ENCODE data around the gene SVIL. TPM values are rescaled to one million over a fixed set of nuclear protein-coding genes. Genes with fewer than 3 reads are reported as not detected.

The SVIL gene
- total RNA-seq, 1 experiment from 2014 or later: 15.3 TPM

- peaks cover 4% of the 10 kb centered on the region for H3K4me1 ChIP-seq (ENCODE audit: insufficient read depth, low read length)
- H3K27me3 Mint-ChIP-seq (ENCODE audit: low read depth): no peaks in the 10 kb centered on the region
- TF ChIP-seq, protein P1, sequence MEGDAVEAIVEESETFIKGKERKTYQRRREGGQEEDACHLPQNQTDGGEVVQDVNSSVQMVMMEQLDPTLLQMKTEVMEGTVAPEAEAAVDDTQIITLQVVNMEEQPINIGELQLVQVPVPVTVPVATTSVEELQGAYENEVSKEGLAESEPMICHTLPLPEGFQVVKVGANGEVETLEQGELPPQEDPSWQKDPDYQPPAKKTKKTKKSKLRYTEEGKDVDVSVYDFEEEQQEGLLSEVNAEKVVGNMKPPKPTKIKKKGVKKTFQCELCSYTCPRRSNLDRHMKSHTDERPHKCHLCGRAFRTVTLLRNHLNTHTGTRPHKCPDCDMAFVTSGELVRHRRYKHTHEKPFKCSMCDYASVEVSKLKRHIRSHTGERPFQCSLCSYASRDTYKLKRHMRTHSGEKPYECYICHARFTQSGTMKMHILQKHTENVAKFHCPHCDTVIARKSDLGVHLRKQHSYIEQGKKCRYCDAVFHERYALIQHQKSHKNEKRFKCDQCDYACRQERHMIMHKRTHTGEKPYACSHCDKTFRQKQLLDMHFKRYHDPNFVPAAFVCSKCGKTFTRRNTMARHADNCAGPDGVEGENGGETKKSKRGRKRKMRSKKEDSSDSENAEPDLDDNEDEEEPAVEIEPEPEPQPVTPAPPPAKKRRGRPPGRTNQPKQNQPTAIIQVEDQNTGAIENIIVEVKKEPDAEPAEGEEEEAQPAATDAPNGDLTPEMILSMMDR (conservative IDR thresholded peaks at IDR 0.05): no peak
- no peak overlapping the region for H3K23ac ChIP-seq (ENCODE audit: insufficient read length, low read depth, low read length)
- no peak overlapping the region for H2AFZ ChIP-seq (ENCODE audit: low read length)
- no peak overlapping the region for H3K4ac ChIP-seq (ENCODE audit: low read depth, low read length)
- H2BK120ac ChIP-seq (ENCODE audit: low read depth, low read length, poor library complexity, severe bottlenecking): no peak overlapping the region
- H3K79me2 ChIP-seq (ENCODE audit: insufficient read depth, low read length): no peaks in the 10 kb centered on the region
- H3K4me1 Mint-ChIP-seq: peaks cover 10 to 13% of the 10 kb centered on the region in 2 experiments
- H2BK20ac ChIP-seq (ENCODE audit: low read depth, low read length, poor library complexity, severe bottlenecking): no peak overlapping the region
- no peak overlapping the region for H3K14ac ChIP-seq (ENCODE audit: insufficient read depth, low read length)
- H2AK5ac ChIP-seq (ENCODE audit: insufficient read length, low read length): no peak overlapping the region
- H3K79me1 ChIP-seq (ENCODE audit: insufficient read depth, low read depth, low read length, poor library complexity, severe bottlenecking): no peaks in the 10 kb centered on the region
- no CpG with 5 or more reads among the region's 2 CpGs for WGBS (ENCODE audit: extremely low coverage, insufficient read length, low lambda C conversion rate)
- H3K4me3 Mint-ChIP-seq: no peak overlapping the region; a peak in 1 of 5 replicates
- no peak overlapping the region for H2BK5ac ChIP-seq (ENCODE audit: insufficient read length, low read length)
- peaks cover 31 to 39% (median 34%) of the 10 kb centered on the region in 3 experiments for H3K36me3 Mint-ChIP-seq (ENCODE audit: insufficient read depth in 1 of 3, low read depth in 3 of 3)
- no peak overlapping the region for H4K91ac ChIP-seq (ENCODE audit: insufficient read length, low read depth, low read length)
- no peak overlapping the region for H4K8ac ChIP-seq (replicated peaks; ENCODE audit: insufficient read length, low read depth, low read length)
- H4K5ac ChIP-seq (ENCODE audit: insufficient read length, low read depth, low read length): no peak overlapping the region
- H3K18ac ChIP-seq (ENCODE audit: insufficient read length, low read depth, low read length): no peak overlapping the region
- no peak overlapping the region for H3K27ac ChIP-seq (ENCODE audit: insufficient read length, low read depth, low read length)
- no peak overlapping the region for H3K27ac Mint-ChIP-seq
- peaks cover 10 to 26% of the 10 kb centered on the region in 2 experiments for H3K9me3 Mint-ChIP-seq
- H3T11ph ChIP-seq (ENCODE audit: low read length): no peak overlapping the region
- H3K9ac ChIP-seq (ENCODE audit: extremely low read depth, insufficient read length, low read length): no peak overlapping the region
- H3K4me2 ChIP-seq (ENCODE audit: insufficient read depth, insufficient read length, low read length): no peak overlapping the region
- no peak overlapping the region for H2BK15ac ChIP-seq (ENCODE audit: low read depth, low read length)
- no peak for DNase-seq
- peaks cover 4% of the 10 kb centered on the region for H3K9me3 ChIP-seq (ENCODE audit: control insufficient read depth, low read depth, low read length)
- no peak overlapping the region for H2BK12ac ChIP-seq (ENCODE audit: insufficient read length, low read depth, low read length)
- no peaks in the 10 kb centered on the region for H3K27me3 ChIP-seq (ENCODE audit: insufficient read depth, low read length)
- no peak overlapping the region for H3K56ac ChIP-seq (ENCODE audit: insufficient read length, low read depth, low read length)
- no peaks in the 10 kb centered on the region for H3K23me2 ChIP-seq (ENCODE audit: insufficient read length, low read depth, low read length, poor library complexity, severe bottlenecking)
- no peaks in the 10 kb centered on the region for H4K20me1 ChIP-seq (ENCODE audit: control insufficient read depth, insufficient read depth, insufficient read length)
Observed at GRCh38 chr10:29656451-29656992, 21.8 kb upstream of the SVIL start.
